Activated effector memory CD4-positive, alpha-beta T cell treated with anti-CD3 and anti-CD28 coated beads, Interleukin-2, amount 50 U/mL, for 16 hours (primary cell): ENCODE measurements around the gene NKX2-2.
"Not testable (repeated sequence)": the region's sequence is repeated elsewhere in the genome, so short reads cannot be mapped to it uniquely, and the experiment has no call there.

ENCODE experiments used
- DNase-seq: peaks from one replicate; pipeline ENCODE4 v3.0.0-alpha.2; 2020

The NKX2-2 gene

DNA sequence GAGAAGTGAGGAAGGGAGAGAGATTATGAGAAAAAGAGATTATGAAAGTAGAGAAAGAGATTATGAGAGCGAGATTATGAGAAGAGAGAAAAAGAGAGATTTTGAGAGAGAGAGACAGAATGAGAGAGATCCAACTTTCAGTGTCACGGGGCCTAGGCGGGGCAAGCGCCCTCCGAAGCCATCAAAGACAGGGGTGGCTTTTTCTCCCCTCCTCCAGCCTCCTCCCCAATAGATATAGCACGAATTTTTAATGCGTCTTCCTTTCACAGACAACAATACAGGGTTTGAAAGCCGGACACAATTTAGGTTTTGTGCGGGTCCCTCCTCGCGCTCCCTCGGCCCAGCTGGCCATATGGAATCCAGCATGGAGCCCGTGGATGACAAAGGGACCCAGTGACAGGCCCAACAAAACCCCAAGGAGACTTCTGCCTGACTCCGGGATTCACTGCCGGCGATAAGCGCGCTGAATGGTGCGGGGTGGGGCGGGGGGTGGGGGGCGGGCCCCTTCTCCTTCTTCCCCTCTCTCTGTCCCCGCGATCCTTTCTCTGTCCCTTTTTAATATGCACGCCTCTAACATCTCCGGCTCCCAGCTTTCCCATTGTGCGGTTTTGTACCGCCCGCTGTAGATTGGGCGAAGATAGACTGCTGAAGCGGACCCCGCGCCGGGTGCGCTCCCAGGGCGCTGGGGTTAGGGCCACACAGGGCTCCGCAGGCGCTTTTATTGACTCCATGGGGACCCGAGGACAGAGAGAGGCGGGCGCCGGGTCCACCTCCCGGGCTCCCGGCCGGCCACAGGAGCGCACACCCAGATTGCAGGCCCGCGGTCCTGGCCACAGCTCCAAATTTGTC, 5.4 kb downstream of the NKX2-2 start:
- DNase-seq, result no peak

- no peak for DNase-seq
These were observed 6.2 kb downstream of the NKX2-2 start for GRCh38 chr20:21507400-21508229.

- peak; percentile 89 for DNase-seq
These were observed 7.9 kb downstream of the NKX2-2 start for GRCh38 chr20:21505810-21506530.

DNA sequence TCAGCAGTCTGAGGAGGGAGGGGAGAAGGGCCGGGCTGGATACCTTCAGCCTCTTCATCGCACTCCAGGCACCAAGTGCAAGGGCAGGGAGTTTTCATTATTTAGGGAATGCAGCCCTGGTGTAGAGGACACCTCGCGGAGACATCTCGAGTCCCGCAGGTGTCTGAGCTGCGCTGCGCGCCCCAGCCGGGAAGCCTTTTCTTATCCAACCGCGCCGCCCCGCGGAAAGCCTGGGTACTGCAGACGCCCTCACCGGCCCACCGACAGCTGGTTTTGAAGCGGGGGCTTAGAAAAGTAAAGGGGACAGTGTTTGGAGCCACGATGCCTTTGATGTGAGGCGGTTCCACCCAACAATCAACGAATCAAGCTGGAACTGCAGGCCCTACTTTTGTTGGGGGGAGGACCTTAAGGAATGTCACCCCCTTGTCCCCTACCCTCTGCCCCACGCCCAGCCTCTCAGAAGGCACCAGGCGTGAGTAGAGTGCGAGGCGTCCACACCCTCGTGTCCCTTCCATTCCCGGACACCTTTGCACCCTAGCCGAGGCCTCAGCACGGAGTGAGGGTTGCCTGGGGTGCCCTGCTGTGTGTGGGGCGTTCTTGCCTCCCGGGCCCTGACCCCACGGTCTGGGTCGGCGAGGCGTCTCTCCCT, 8.6 kb downstream of the NKX2-2 start:
- peak; percentile 93 for DNase-seq

- DNase-seq, result no peak
These were observed 9.5 kb downstream of the NKX2-2 start for GRCh38 chr20:21504323-21504722.

- no peak for DNase-seq
These were observed 10.5 kb downstream of the NKX2-2 start for GRCh38 chr20:21503345-21503744.

- no peak for DNase-seq
These were observed 12.7 kb downstream of the NKX2-2 start for GRCh38 chr20:21501184-21501583.

DNA sequence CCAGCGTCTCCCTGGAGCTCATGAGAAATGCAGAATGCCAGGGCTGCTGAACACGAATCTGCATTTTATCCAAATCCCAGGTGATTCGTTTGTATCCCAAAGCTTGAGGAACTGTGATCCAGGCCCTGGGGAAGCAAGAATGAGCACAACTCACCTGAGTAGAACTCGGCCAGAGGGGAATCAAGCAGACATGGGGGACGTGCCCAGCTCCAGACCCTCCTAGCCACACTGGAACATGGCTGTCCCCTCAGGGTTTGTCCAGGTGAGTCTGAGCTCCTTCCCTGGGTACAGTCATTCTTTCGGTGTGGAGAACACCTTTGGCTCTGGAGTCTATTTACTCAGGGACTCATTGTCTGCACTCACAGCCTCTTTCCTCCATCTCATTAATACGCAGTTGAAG, 13.3 kb downstream of the NKX2-2 start:
- DNase-seq, result no peak

GRCh38 chr20:21499641-21500040, 14.2 kb downstream of the NKX2-2 start:
- no peak for DNase-seq

GRCh38 chr20:21498635-21499034, 15.2 kb downstream of the NKX2-2 start:
- no peak for DNase-seq

- DNase-seq, result no peak
These were observed 15.7 kb downstream of the NKX2-2 start for GRCh38 chr20:21498195-21498594.

- DNase-seq, result no peak
These were observed 17.4 kb downstream of the NKX2-2 start for GRCh38 chr20:21496452-21496851.

DNA sequence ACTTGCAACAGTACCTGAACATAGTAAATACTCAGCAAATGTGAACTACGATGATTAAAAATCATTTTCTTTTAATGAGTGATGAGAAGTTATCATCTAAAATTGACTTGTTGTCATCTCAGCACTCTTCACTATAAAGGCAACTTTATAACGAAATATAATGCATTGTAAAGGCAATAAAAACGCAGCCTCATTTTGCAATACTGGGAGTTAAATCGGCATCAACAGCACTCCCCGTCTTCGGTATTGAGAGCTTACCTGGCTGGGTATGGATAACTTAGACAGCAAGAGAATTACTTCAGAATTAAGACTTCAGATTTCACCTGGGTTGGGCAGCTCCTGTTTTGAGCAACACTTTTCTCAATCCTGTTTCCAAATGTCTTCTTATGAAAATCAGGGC, 20.8 kb downstream of the NKX2-2 start:
- DNase-seq, result no peak

DNA sequence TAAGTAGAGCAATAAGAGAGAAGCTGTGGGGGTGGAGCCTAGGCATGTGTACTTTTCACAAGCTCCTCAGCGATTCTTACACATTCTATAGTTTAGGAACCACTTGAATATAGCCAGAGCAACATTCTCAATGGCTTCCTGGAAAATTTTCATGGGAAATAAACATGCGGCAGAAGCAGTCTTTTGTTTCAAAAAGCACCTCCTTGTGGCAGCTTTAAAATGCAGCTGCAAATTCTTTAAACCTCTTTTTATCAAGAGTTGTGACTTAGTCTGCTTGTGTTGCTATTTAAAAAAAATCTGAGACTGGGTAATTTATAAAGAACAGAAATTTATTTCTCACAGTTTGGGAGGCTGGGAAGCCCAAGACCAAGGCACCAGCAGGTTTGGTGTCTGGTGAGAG, 23.8 kb downstream of the NKX2-2 start:
- DNase-seq, result no peak

- DNase-seq, result not testable (repeated sequence)
These were observed 33.7 kb downstream of the NKX2-2 start for GRCh38 chr20:21480144-21480543.

DNA sequence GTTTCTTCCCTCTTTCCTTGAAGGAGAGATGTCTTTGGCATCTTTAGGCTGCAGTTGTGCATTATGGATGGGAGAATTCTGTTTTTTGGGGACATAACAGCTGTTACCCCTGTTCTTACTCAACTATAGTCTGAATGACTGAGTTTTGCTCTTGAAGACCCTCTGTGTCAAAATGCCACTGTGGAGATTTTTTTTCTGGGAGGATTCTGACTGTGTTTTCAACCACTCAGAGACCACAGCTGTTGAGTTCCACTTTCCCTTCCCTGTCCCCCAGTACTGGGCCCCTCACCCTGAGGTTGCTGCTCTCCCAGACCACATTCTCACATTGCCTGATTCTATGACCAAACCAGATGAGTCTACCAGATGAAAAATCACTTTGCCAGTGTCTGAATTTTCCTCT, 48.1 kb downstream of the NKX2-2 start:
- no peak for DNase-seq

DNA sequence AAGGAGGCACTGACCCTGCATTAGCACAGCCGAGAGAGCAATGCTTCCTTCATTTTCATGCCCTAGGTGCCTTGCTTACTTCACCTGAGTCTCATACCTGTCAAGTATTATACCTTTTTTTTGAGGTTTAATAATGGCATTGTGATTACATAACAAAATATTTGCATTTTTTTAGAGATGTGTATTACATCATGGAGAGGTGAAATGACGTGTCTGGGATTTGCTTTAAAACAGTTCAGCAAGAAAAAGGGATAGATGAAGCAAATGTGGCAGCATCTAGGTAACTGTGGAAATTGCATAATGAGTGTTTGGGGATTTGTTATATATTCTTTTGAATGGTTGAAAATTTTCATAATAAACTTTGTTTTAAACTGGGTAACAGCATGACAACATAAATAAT, 48.9 kb downstream of the NKX2-2 start:
- no peak for DNase-seq
